PC-9 (cell line): ENCODE results near the gene TAS1R1. TPM values are rescaled to one million over a fixed set of nuclear protein-coding genes. Genes with fewer than 3 reads are reported as not detected.

ENCODE experiments used
- BruUV-seq: library from RNA; stranded (reverse); fragments of 400-500 nt; replicated peaks from 2 replicates; lab custom pipeline; 2021; lab: Mats Ljungman, UMichigan
- CTCF ChIA-PET: fragments of 300-600 bp; sonication (Branson Sonifier 250); formaldehyde crosslinking; loops from one replicate; lab custom pipeline; 2022; ENCODE audit warnings: antibody characterized with exemption; lab: Charles Lee
- POLR2A ChIA-PET: fragments of 300-600 bp; sonication (Branson Sonifier 250); formaldehyde crosslinking; loops from one replicate; lab custom pipeline; 2022; ENCODE audit warnings: antibody characterized with exemption; ENCODE audit not compliant: unreplicated experiment; lab: Charles Lee
- DNase-seq, 2 experiments: peaks; one replicate each; pipeline versions ENCODE4 v3.0.0 to v3.0.0-alpha.2; 2015 to 2022; ENCODE audit warnings: mixed read lengths in 1 of 2
- H2AFZ ChIP-seq: fragments of 200-600 bp; sonication (generic); 2 replicates; pipeline ENCODE4 v1.8.1; 2017; ENCODE audit warnings: antibody characterized with exemption
- H3F3A ChIP-seq: fragments of 200-600 bp; sonication (generic); 2 replicates; pipeline ENCODE4 v1.8.1; 2017; ENCODE audit warnings: antibody characterized with exemption, mild to moderate bottlenecking, low read depth; ENCODE audit not compliant: insufficient read depth
- H3K27ac ChIP-seq: fragments of 200-600 bp; sonication (generic); 2 replicates; pipeline ENCODE4 v1.6.1; 2016; ENCODE audit warnings: mixed run types
- H3K27me3 ChIP-seq: fragments of 200-600 bp; sonication (generic); 2 replicates; pipeline ENCODE4 v1.6.1; 2016; ENCODE audit warnings: low read depth, mixed run types; ENCODE audit not compliant: insufficient read depth
- H3K36me3 ChIP-seq: fragments of 200-600 bp; sonication (generic); 2 replicates; pipeline ENCODE4 v1.6.1; 2016; ENCODE audit warnings: low read depth, mixed run types
- H3K4me1 ChIP-seq: fragments of 200-600 bp; sonication (generic); replicated peaks from 2 replicates; pipeline ENCODE4 v1.6.1; 2016; ENCODE audit warnings: mixed run types; ENCODE audit not compliant: insufficient read depth
- H3K4me2 ChIP-seq: fragments of 200-600 bp; sonication (generic); 2 replicates; pipeline ENCODE4 v1.6.1; 2017; ENCODE audit warnings: mixed run types
- H3K4me3 ChIP-seq: fragments of 200-600 bp; sonication (generic); 2 replicates; pipeline ENCODE4 v1.6.1; 2016; ENCODE audit warnings: mixed run types
- H3K79me2 ChIP-seq: fragments of 200-600 bp; sonication (generic); 2 replicates; pipeline ENCODE4 v1.6.1; 2017; ENCODE audit warnings: low read depth, mixed run types
- H3K9me2 ChIP-seq: fragments of 200-600 bp; sonication (generic); 2 replicates; pipeline ENCODE4 v1.8.1; 2017; ENCODE audit warnings: mild to moderate bottlenecking; ENCODE audit not compliant: insufficient read depth
- H3K9me3 ChIP-seq: fragments of 200-600 bp; sonication (generic); 2 replicates; pipeline ENCODE4 v1.8.1; 2016; ENCODE audit warnings: low read depth; ENCODE audit not compliant: insufficient read depth
- H4K20me1 ChIP-seq: fragments of 200-600 bp; sonication (generic); 2 replicates; pipeline ENCODE4 v1.8.1; 2017; ENCODE audit not compliant: insufficient read depth
- CTCF ChIP-seq: fragments of 200-600 bp; sonication (generic); conservative IDR thresholded peaks from 2 replicates; pipeline ENCODE4 v1.6.1; 2017; ENCODE audit warnings: mixed run types, antibody characterized with exemption, mild to moderate bottlenecking, moderate library complexity
- EZH2 ChIP-seq: fragments of 200-600 bp; sonication (generic); IDR thresholded peaks from 2 replicates; pipeline ENCODE4 v1.8.0; 2017; ENCODE audit warnings: antibody characterized with exemption, low read depth
- intact Hi-C: fragments of 100-400 bp; cut with micrococcal nuclease; formaldehyde crosslinking; loops from one replicate; pipeline ENCODE4 v1.10.0; 2022; ENCODE audit not compliant: unreplicated experiment
- total RNA-seq: library from RNA; stranded (reverse); gene quantifications from 2 replicates; pipeline ENCODE4 v1.2.3, GENCODE V29; 2021

TAS1R1 gene
- total RNA-seq, 1 experiment from 2014 or later, result not detected

- Histone ChIP-seq H3K27me3 (no peaks in the 10 kb centered on the region), H4K20me1 (no peaks in the 10 kb centered on the region), H3K4me1 (peaks cover 5% of the 10 kb centered on the region; the same call in 1 of the 2 replicates), H3K79me2 (no peaks in the 10 kb centered on the region), H3K9me2 (no peaks in the 10 kb centered on the region), H3F3A (no peaks in the 10 kb centered on the region; the same call in 1 of the 2 replicates), H2AFZ (no peak overlapping the region), H3K36me3 (no peaks in the 10 kb centered on the region), H3K4me3 (no peak overlapping the region), H3K27ac (no peak overlapping the region), H3K4me2 (no peak overlapping the region), H3K9me3 (no peaks in the 10 kb centered on the region)
- DNase-seq, result no peak
- no TSS peak for BruUV-seq
- ChIA-PET CTCF (no interaction called here), POLR2A (no interaction called here)
- intact Hi-C loops, result no loop called here
- TF ChIP-seq CTCF (no peak), EZH2 (no peak)
Measured at GRCh38 chr1:6508154-6508815, 46.8 kb upstream of the TAS1R1 start.

GRCh38 chr1:6508816-6509189, 46.3 kb upstream of the TAS1R1 start:
- H3K27me3 ChIP-seq, result no peaks in the 10 kb centered on the region
- peaks cover 5% of the 10 kb centered on the region; the same call in 1 of the 2 replicates for H3K4me1 ChIP-seq
- no peak for DNase-seq
- H2AFZ ChIP-seq, result no peak overlapping the region
- H4K20me1 ChIP-seq, result no peaks in the 10 kb centered on the region
- POLR2A ChIA-PET, result interaction anchor here (0.6 kb wide), 1 partner anchor 89 kb away, joined by 12 read pairs; the partner anchor contains the start of gene HES2
- CTCF ChIA-PET, result no interaction called here
- no peak overlapping the region for H3K27ac ChIP-seq
- H3K9me2 ChIP-seq, result no peaks in the 10 kb centered on the region
- intact Hi-C loops, result no loop called here
- no peak for TF ChIP-seq EZH2
- no peaks in the 10 kb centered on the region; the same call in 1 of the 2 replicates for H3F3A ChIP-seq
- no peak overlapping the region for H3K4me2 ChIP-seq
- no peak overlapping the region for H3K4me3 ChIP-seq
- H3K36me3 ChIP-seq, result no peaks in the 10 kb centered on the region
- H3K9me3 ChIP-seq, result no peaks in the 10 kb centered on the region
- no TSS peak for BruUV-seq
- no peaks in the 10 kb centered on the region for H3K79me2 ChIP-seq

- intact Hi-C loops, result no loop called here
- Histone ChIP-seq H4K20me1 (no peaks in the 10 kb centered on the region), H3K9me2 (no peaks in the 10 kb centered on the region), H3K4me3 (no peak overlapping the region), H3K79me2 (no peaks in the 10 kb centered on the region), H3K4me1 (peaks cover 5% of the 10 kb centered on the region; the same call in 1 of the 2 replicates), H3K27me3 (no peaks in the 10 kb centered on the region), H2AFZ (no peak overlapping the region), H3K9me3 (no peaks in the 10 kb centered on the region), H3F3A (no peaks in the 10 kb centered on the region; the same call in 1 of the 2 replicates), H3K36me3 (no peaks in the 10 kb centered on the region), H3K4me2 (no peak overlapping the region), H3K27ac (no peak overlapping the region)
- CTCF ChIA-PET, result no interaction called here
- POLR2A ChIA-PET, result interaction anchor here (0.6 kb wide), 1 partner anchor 90 kb away, joined by 12 read pairs; the partner anchor contains the start of gene HES2
- no peak for DNase-seq
- no peak for TF ChIP-seq EZH2
- no peak for TF ChIP-seq CTCF
- no TSS peak for BruUV-seq
Measured at GRCh38 chr1:6509220-6509918, 45.7 kb upstream of the TAS1R1 start.
